ENCODE data around the gene NALCN. TPM values are rescaled to one million over a fixed set of nuclear protein-coding genes. Genes with fewer than 3 reads are reported as not detected.
A peak's percentile ranks its signal among the peaks of the same experiment; 100 is the strongest.

NALCN gene
- total RNA-seq, 6 experiments from 2014 or later: 0.09 to 0.81 (median 0.25) TPM

GRCh38 chr13:101065329-101065728 lies 351.0 kb downstream of the NALCN start:
- 93% methylated on average over 4 of the region's 12 CpGs for WGBS (ENCODE audit: insufficient coverage, low coverage, low lambda C conversion rate, missing lambda C conversion rate)

GRCh38 chr13:101059793-101060192 lies 356.5 kb downstream of the NALCN start:
- no peaks in the 10 kb centered on the region for H3K27me3 ChIP-seq
- H3K27ac ChIP-seq: no peak overlapping the region
- ATAC-seq (no peak), DNase-seq (no peak)
- H3K4me3 ChIP-seq: no peak overlapping the region
- 78% methylated on average over 10 of the region's 10 CpGs for WGBS (ENCODE audit: insufficient coverage, low coverage, low lambda C conversion rate, missing lambda C conversion rate)
- H3K36me3 ChIP-seq: no peaks in the 10 kb centered on the region
- no peaks in the 10 kb centered on the region for H3K4me1 ChIP-seq
- H3K9me3 ChIP-seq: no peaks in the 10 kb centered on the region
- TF ChIP-seq POLR2A (IDR thresholded peaks at IDR 0.05) (no peak), CTCF (IDR thresholded peaks at IDR 0.05) (no peak)
- intact Hi-C loops (cut with DNase I): no loop called here

More at GRCh38 chr13:101065329-101065728, 351.0 kb downstream of the NALCN start:
- TF ChIP-seq POLR2A (IDR thresholded peaks at IDR 0.05) (no peak), CTCF (IDR thresholded peaks at IDR 0.05) (no peak)
- no peak overlapping the region for H3K27ac ChIP-seq
- no peaks in the 10 kb centered on the region for H3K27me3 ChIP-seq
- ATAC-seq (no peak), DNase-seq (no peak)
- H3K4me1 ChIP-seq: no peaks in the 10 kb centered on the region
- no peaks in the 10 kb centered on the region for H3K36me3 ChIP-seq
- intact Hi-C loops (cut with DNase I): no loop called here
- H3K9me3 ChIP-seq: no peaks in the 10 kb centered on the region
- H3K4me3 ChIP-seq: no peak overlapping the region

GRCh38 chr13:101058841-101059240 lies 357.5 kb downstream of the NALCN start:
- Histone ChIP-seq H3K36me3 (no peaks in the 10 kb centered on the region), H3K4me1 (no peaks in the 10 kb centered on the region), H3K4me3 (no peak overlapping the region), H3K9me3 (no peaks in the 10 kb centered on the region), H3K27ac (no peak overlapping the region), H3K27me3 (no peaks in the 10 kb centered on the region)
- WGBS (ENCODE audit: insufficient coverage, low coverage, low lambda C conversion rate, missing lambda C conversion rate): 62% methylated on average over 3 of the region's 8 CpGs
- no peak for DNase-seq
- ATAC-seq: no peak
- TF ChIP-seq POLR2A (IDR thresholded peaks at IDR 0.05): no peak
- TF ChIP-seq CTCF (IDR thresholded peaks at IDR 0.05): no peak
- intact Hi-C loops (cut with DNase I): no loop called here

- TF ChIP-seq POLR2A (IDR thresholded peaks at IDR 0.05) (no peak), CTCF (IDR thresholded peaks at IDR 0.05) (no peak)
- Histone ChIP-seq H3K27me3 (no peaks in the 10 kb centered on the region), H3K9me3 (no peaks in the 10 kb centered on the region), H3K27ac (no peak overlapping the region), H3K4me3 (no peak overlapping the region), H3K36me3 (no peaks in the 10 kb centered on the region), H3K4me1 (no peaks in the 10 kb centered on the region)
- intact Hi-C loops (cut with DNase I): no loop called here
- WGBS (ENCODE audit: insufficient coverage, low coverage, low lambda C conversion rate, missing lambda C conversion rate): 44% methylated on average over 5 of the region's 5 CpGs
- DNase-seq (no peak), ATAC-seq (peak in 1 of 4 donors; percentile 24)
Observed at GRCh38 chr13:101053301-101054093, 362.8 kb downstream of the NALCN start.

All from right lobe of liver (tissue), 6 donors.